GM19239 (cell line): Measurements from ENCODE around the gene AKT3.
"Not testable (repeated sequence)": the region's sequence is repeated elsewhere in the genome, so short reads cannot be mapped to it uniquely, and the experiment has no call there.

ENCODE experiments used
- DNase-seq: peaks from one replicate; pipeline ENCODE4 v3.0.0; 2011; ENCODE audit warnings: low spot score; ENCODE audit not compliant: insufficient read length
- FAIRE-seq: peaks from 2 replicates; lab custom pipeline; 2011; peaks lifted over from hg19 to GRCh38; lab: Jason Lieb, UNC

Gene AKT3

GRCh38 chr1:243715285-243715684 is 134.8 kb downstream of the AKT3 start:
- FAIRE-seq (no peak), DNase-seq (no peak)

- no peak for FAIRE-seq
- DNase-seq, result no peak
Observed at GRCh38 chr1:243713470-243714186, 136.4 kb downstream of the AKT3 start.

DNA sequence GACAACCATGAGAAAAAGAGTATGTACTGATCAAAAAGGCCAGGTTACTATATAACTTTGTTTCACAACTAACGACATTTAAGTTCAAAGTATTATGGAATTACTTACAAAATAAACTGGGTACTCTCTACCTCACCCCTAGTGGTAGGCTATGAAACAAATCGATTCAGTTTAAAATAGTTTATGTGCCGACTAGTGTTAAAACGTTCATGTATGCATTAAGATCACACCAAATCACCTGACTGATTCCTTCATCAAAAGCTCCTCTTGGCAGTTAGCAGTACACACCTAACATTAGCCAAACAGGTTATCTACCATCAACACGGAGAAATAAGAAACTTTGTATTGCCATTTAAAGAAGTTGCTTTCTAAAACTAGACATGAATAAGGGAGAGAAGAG is 137.1 kb downstream of the AKT3 start:
- DNase-seq, result no peak
- no peak for FAIRE-seq

DNA sequence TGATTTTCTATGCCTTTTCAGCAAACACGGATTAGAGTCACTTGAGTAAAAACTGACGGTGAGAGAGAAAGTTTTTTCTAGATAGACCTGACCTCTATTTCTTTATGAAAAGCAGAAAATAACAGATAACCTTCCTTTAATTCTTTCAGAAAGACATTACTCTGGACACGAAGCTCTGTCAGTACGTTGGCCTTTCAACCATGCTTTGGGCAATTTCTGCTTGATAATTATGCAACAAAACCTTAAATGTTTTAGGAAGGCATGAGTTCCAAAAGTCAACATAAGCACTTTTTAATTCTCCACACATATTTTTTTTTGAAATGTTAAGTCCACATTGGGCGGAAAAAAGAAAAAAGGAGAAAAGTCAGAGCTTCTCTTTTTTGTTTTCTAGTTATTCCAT is 137.8 kb downstream of the AKT3 start:
- FAIRE-seq (no peak), DNase-seq (no peak)

GRCh38 chr1:243710467-243710866 is 139.6 kb downstream of the AKT3 start:
- DNase-seq (no peak), FAIRE-seq (no peak)

- no peak for DNase-seq
Observed at GRCh38 chr1:243708210-243708609, 141.8 kb downstream of the AKT3 start.

DNA sequence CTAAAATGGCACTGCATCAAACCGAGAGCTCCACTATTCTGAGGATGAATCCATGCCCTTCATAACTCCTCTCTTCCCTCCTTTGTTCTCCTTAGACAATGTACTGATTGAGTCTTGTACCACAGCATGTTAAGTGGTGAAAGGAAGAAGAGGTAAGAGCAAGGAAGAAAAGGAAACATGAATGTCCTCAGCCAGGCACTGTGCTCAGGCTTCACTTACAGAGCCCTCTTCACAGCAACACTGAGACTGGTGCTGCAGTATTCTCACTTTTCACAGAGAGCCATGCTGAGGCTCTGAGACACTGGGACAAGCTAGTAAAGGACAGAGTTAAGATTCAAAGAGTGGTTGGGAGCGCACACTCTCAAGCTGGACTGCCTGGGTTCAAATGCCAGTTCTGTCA is 143.5 kb downstream of the AKT3 start:
- FAIRE-seq, result no peak

More at GRCh38 chr1:243708210-243708609, 141.8 kb downstream of the AKT3 start:
- peak; percentile 37 for FAIRE-seq

DNA sequence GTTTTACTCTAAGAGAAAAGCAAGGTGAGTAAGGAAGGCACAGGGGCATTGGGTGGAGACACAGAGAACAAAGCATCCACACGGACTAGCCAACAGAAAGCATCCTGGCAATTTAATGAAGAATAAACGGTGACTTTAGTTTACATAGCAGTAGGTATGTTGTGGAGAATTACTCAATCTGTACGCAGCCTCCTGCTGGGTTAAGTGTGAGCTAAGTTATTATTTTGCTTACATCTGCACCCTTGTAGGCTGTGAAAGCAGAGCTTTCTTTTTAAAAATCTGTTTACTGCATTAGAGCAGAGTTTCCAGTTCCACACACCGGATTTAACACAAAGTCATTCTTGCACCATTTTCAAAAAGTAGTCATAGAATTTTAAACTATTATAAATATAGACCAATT is 144.5 kb downstream of the AKT3 start:
- DNase-seq, result no peak
- no peak for FAIRE-seq

More for the DNA sequence above, 143.5 kb downstream of the AKT3 start:
- DNase-seq, result no peak

DNA sequence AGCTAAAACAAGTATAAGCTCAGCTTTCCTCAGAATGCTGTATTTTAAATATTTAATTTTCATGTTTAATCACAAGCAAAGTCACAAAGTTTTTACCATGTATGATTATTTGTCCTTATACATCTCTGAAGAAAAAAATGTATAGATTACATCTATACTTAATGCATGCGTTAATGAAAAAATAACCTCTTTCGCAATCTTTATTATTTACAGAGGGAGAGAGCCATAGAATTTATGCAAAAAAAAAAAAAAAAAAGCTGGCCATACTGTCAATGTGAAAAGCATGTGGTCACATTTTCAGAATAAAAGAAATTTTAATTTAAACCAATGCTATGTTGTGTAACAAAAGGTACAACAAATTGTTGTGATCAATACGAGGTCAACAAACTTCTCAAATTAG is 148.2 kb downstream of the AKT3 start:
- FAIRE-seq, result no peak
- no peak for DNase-seq

DNA sequence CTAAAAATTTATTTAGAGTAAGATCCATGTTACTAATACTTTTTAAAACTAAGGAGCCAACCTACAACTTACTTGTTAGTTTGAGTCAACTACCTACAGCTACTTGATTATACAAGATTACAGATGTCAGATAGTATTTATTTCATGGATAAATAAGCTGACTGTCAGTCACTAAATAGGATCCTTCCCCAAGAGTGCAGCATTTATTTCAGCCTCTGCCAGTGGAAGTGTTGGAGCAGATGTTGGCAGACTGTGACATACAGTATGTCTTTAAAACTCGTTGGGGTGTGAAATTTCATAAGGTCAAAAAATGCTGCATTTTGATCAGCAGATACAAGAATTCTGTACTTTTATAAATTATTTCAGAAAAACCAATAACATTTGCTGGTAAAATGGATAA is 156.2 kb downstream of the AKT3 start:
- FAIRE-seq (no peak), DNase-seq (no peak)

DNA sequence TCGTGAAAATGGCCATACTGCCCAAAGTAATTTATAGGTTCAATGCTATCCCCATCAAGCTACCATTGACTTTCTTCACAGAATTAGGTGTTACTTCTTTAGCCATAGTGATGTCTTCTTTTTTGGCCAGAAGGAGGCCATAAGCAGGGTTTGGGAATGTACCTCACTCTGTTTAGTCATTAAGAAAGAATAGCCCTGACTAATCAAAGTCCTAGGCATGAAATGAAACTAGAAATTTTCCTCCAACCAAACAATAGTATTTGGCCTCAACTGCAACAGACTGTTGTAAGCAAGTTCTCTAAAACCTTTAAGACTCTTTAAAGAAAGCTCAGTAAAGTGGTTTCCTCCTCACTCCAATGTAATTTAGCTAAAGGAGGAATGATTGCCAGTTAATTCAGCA is 163.9 kb downstream of the AKT3 start:
- FAIRE-seq, result no peak
- DNase-seq, result no peak

GRCh38 chr1:243680860-243681259 is 169.2 kb downstream of the AKT3 start:
- FAIRE-seq, result no peak
- DNase-seq, result no peak

GRCh38 chr1:243672539-243673074 is 177.4 kb downstream of the AKT3 start:
- FAIRE-seq (no peak), DNase-seq (no peak)

DNA sequence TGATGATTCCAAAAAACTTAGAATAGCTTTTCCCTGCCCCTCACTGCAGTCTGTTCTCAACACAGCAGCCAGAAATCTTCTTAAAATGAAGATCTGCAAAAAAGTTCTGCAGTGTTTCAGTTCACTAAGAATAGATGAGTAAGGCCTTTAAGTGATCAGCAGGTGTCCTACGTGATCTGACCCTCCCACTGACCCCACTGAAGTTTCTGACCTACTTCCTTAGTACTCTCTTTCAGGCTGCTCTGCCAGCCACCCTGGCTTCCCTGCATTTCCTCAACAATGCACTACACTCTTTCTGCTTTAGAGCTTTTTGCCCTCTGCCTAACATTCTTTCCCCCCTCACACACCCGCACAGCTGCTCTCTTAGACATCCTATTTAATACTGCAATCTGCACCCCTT is 182.5 kb downstream of the AKT3 start:
- DNase-seq (peak; percentile 3), FAIRE-seq (no peak)

- no peak for FAIRE-seq
- DNase-seq, result no peak
Observed at GRCh38 chr1:243667133-243667532, 182.9 kb downstream of the AKT3 start.

GRCh38 chr1:243663651-243664050 is 186.4 kb downstream of the AKT3 start:
- no peak for FAIRE-seq
- DNase-seq, result no peak

DNA sequence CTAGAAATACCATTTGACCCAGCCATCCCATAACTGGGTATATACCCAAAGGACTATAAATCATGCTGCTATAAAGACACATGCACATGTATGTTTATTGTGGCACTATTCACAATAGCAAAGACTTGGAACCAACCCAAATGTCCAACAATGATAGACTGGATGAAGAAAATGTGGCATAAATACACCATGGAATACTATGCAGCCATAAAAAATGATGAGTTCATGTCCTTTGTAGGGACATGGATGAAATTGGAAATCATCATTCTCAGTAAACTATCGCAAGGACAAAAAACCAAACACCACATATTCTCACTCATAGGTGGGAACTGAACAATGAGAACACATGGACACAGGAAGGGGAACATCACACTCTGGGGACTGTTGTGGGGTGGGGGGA is 187.9 kb downstream of the AKT3 start:
- not testable (repeated sequence) for DNase-seq, FAIRE-seq

GRCh38 chr1:243658594-243659105 is 191.4 kb downstream of the AKT3 start:
- no peak for FAIRE-seq
- no peak for DNase-seq

DNA sequence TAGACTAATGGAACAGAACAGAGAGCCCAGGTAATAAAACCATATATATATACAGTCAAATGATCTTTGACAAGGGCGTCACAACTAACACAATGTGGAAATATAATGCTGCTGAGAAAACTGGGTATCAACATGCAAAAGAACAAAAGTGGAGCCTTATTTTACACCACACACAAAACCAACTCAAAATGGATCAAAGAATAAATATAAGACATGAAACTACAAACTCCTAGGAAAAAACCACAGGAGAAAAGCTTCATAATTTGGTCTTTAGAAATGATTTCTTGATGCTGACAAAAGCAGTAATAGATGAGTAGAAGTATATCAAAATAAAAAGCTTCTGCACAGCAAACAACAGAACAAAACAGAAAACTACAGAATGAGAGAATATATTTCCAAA is 192.2 kb downstream of the AKT3 start:
- DNase-seq (no peak), FAIRE-seq (no peak)

DNA sequence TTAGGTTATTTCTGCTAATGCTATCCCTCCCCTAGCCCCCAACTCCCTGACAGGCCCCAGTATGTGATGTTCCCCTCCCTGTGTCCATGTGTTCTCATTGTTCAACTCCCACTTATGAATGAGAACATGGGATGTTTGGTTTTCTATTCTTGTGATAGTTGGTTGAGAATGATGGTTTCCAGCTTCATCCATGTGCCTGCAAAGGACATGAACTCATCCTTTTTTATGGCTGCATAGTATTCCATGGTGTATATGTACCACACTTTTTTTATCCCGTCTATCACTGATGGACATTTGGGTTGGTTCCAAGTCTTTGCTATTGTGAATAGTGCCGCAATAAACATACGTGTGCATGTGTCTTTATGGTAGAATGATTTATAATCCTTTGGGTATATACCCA is 200.5 kb downstream of the AKT3 start:
- not testable (repeated sequence) for DNase-seq, FAIRE-seq

DNA sequence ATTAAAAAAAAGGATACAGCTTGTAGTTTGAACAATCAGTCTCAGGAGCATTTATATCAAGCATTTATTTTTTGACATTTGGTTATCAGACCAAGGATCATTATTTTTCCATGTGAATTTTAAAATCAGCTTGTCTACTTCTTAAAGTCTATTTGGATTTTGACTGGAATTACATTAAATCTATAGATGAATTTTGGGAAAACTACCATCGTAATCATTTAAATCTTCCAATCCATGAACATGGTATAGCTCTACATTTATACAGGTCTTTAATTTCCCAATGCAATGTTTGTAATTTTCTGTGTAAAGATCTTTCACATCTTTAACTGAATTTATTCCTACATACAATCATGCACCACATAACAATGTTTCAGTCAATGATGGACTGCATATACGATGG is 203.2 kb downstream of the AKT3 start:
- no peak for FAIRE-seq
- no peak for DNase-seq

- no peak for DNase-seq
Observed at GRCh38 chr1:243645281-243645680, 204.8 kb downstream of the AKT3 start.

More at GRCh38 chr1:243645281-243645680, 204.8 kb downstream of the AKT3 start:
- no peak for FAIRE-seq
